Chondrocyte (in vitro differentiated cells): ENCODE data around the gene MOCS1. TPM values are rescaled to one million over a fixed set of nuclear protein-coding genes. Genes with fewer than 3 reads are reported as not detected.
A peak's percentile ranks its signal among the peaks of the same experiment; 100 is the strongest.

Experiments used
- DNase-seq: peaks from one replicate; pipeline ENCODE4 v3.0.0; 2021; ENCODE audit warnings: mixed read lengths, low spot score
- H3K27ac Mint-ChIP-seq: one replicate; pipeline ENCODE4 v1.8.0; 2021; ENCODE audit warnings: mild to moderate bottlenecking, moderate library complexity, mixed read lengths; ENCODE audit not compliant: unreplicated experiment
- H3K27me3 Mint-ChIP-seq: 2 replicates; pipeline ENCODE4 v1.8.0; 2021; ENCODE audit warnings: low read depth, mixed read lengths
- H3K36me3 Mint-ChIP-seq: 2 replicates; pipeline ENCODE4 v1.8.0; 2021; ENCODE audit warnings: low read depth, mixed read lengths
- H3K4me1 Mint-ChIP-seq: 2 replicates; pipeline ENCODE4 v1.8.0; 2021; ENCODE audit warnings: low read depth, mild to moderate bottlenecking, mixed read lengths
- H3K4me3 Mint-ChIP-seq: one replicate; pipeline ENCODE4 v1.8.0; 2021; ENCODE audit warnings: mild to moderate bottlenecking, moderate library complexity, mixed read lengths; ENCODE audit not compliant: unreplicated experiment
- H3K9me3 Mint-ChIP-seq: 2 replicates; pipeline ENCODE4 v1.8.0; 2021; ENCODE audit warnings: low read depth, mixed read lengths
- CTCF ChIP-seq: fragments of 200-600 bp; sonication (generic); IDR thresholded peaks from 2 replicates; pipeline ENCODE4 v1.5.0; 2021; ENCODE audit warnings: antibody characterized with exemption, mild to moderate bottlenecking, moderate library complexity
- long read RNA-seq: library from polyadenylated mRNA; stranded (forward); transcript quantifications from one replicate; pipeline ENCODE4 v2.0.0, GENCODE V29; 2021
- total RNA-seq: library from RNA; stranded (reverse); gene quantifications from 3 replicates; pipeline ENCODE4 v1.2.1, GENCODE V29; 2021

The MOCS1 gene
- total RNA-seq: 13.3 to 36.6 TPM (median 35.2 TPM) in 3 replicates
- long read RNA-seq, transcript MOCS1-203 (11 exons, 3,358 nt): major isoform, 44 of 71 reads
- long read RNA-seq, partial matches to known transcripts: 4 of 71 reads
- long read RNA-seq, other reads (novel, unspliced or antisense): 20 of 71 reads

GRCh38 chr6:39934131-39934757, at the start of gene MOCS1:
Gene MOCS1 (minus strand): TSS chr6:39934462. CDS start chr6:39934417, 45 bp downstream.
- H3K27me3 Mint-ChIP-seq: no peaks in the 10 kb centered on the region
- H3K36me3 Mint-ChIP-seq: no peaks in the 10 kb centered on the region
- H3K9me3 Mint-ChIP-seq: no peaks in the 10 kb centered on the region
- DNase-seq: no peak
- peaks cover 70% of the 10 kb centered on the region for H3K4me1 Mint-ChIP-seq
- peak within 1 kb of the TSS; percentile 90 for H3K27ac Mint-ChIP-seq
- no peak for TF ChIP-seq CTCF
- peak within 1 kb of the TSS; percentile 90 for H3K4me3 Mint-ChIP-seq

DNA sequence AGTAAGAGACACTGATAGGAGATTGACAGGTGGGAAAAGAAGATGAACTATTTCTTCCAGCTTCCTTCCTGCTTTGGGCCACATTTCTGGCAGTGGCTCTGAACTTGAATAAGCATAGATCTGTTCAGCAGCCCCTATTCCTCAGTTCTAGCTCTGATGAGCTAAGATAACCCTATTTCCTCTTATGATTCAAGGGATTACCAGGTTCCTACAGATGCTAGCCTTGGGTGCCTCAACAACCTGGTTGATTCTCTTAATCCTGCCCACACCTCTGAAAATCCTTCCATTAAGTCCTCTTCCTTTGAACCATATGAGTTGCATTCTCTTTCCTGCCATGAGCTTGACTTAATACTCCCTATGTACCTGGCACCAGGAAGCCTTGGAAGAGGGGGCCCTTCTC, 49.8 kb upstream of the MOCS1 start:
- no peak overlapping the region for H3K27ac Mint-ChIP-seq
- H3K9me3 Mint-ChIP-seq: no peaks in the 10 kb centered on the region
- no peaks in the 10 kb centered on the region for H3K36me3 Mint-ChIP-seq
- no peak for TF ChIP-seq CTCF
- H3K4me3 Mint-ChIP-seq: no peak overlapping the region
- peaks cover 30% of the 10 kb centered on the region for H3K4me1 Mint-ChIP-seq
- no peaks in the 10 kb centered on the region for H3K27me3 Mint-ChIP-seq
- DNase-seq: no peak

- H3K36me3 Mint-ChIP-seq: no peaks in the 10 kb centered on the region
- no peak for DNase-seq
- no peak for TF ChIP-seq CTCF
- H3K4me1 Mint-ChIP-seq: peaks cover 32% of the 10 kb centered on the region
- no peak overlapping the region for H3K4me3 Mint-ChIP-seq
- H3K9me3 Mint-ChIP-seq: no peaks in the 10 kb centered on the region
- no peak overlapping the region for H3K27ac Mint-ChIP-seq
- no peaks in the 10 kb centered on the region for H3K27me3 Mint-ChIP-seq
Observed at GRCh38 chr6:39983193-39983592, 48.9 kb upstream of the MOCS1 start.

- H3K36me3 Mint-ChIP-seq: no peaks in the 10 kb centered on the region
- H3K4me1 Mint-ChIP-seq: peaks cover 32% of the 10 kb centered on the region
- no peaks in the 10 kb centered on the region for H3K9me3 Mint-ChIP-seq
- H3K27me3 Mint-ChIP-seq: no peaks in the 10 kb centered on the region
- H3K27ac Mint-ChIP-seq: no peak overlapping the region
- H3K4me3 Mint-ChIP-seq: no peak overlapping the region
- TF ChIP-seq CTCF: no peak
- DNase-seq: no peak
Observed at GRCh38 chr6:39982720-39983119, 48.5 kb upstream of the MOCS1 start.

GRCh38 chr6:39980839-39981580, 46.7 kb upstream of the MOCS1 start:
- H3K27me3 Mint-ChIP-seq: no peaks in the 10 kb centered on the region
- no peak overlapping the region for H3K4me3 Mint-ChIP-seq
- no peak for DNase-seq
- H3K9me3 Mint-ChIP-seq: no peaks in the 10 kb centered on the region
- peak overlapping the region; percentile 91 for H3K27ac Mint-ChIP-seq
- TF ChIP-seq CTCF: peak; percentile 83
- no peaks in the 10 kb centered on the region for H3K36me3 Mint-ChIP-seq
- peaks cover 32% of the 10 kb centered on the region for H3K4me1 Mint-ChIP-seq
